NCI-H460 (cell line): ENCODE measurements around the gene MMP11. TPM values are rescaled to one million over a fixed set of nuclear protein-coding genes. Genes with fewer than 3 reads are reported as not detected.

Source experiments
- DNase-seq: peaks from one replicate; pipeline ENCODE4 v3.0.0-alpha.2; 2016; ENCODE audit warnings: low read depth; ENCODE audit errors: extremely low read depth
- total RNA-seq: library from RNA; depleted of rRNA; stranded (reverse); fragments of >200 nt; shearing (Covaris generic); gene quantifications from 2 replicates; pipeline ENCODE4 v1.2.3, GENCODE V29; 2014

Gene MMP11
- total RNA-seq, 1 experiment from 2014 or later, result 1.8 TPM

- DNase-seq, result no peak
These were observed 27.9 kb downstream of the MMP11 start for GRCh38 chr22:23800297-23801237.

GRCh38 chr22:23801238-23801821, 28.7 kb downstream of the MMP11 start:
- no peak for DNase-seq

- no peak for DNase-seq
These were observed 29.3 kb downstream of the MMP11 start for GRCh38 chr22:23801886-23802377.

GRCh38 chr22:23803001-23803819, 30.6 kb downstream of the MMP11 start:
- DNase-seq, result no peak

GRCh38 chr22:23804781-23805291, 32.2 kb downstream of the MMP11 start:
- DNase-seq, result no peak

GRCh38 chr22:23806837-23807236, 34.2 kb downstream of the MMP11 start:
- DNase-seq, result no peak

GRCh38 chr22:23812378-23812777, 39.7 kb downstream of the MMP11 start:
- DNase-seq, result no peak

- no peak for DNase-seq
These were observed 43.0 kb downstream of the MMP11 start for GRCh38 chr22:23815541-23816155.

- no peak for DNase-seq
These were observed 43.7 kb downstream of the MMP11 start for GRCh38 chr22:23816156-23816976.

GRCh38 chr22:23817146-23817545, 44.5 kb downstream of the MMP11 start:
- DNase-seq, result no peak

GRCh38 chr22:23818541-23818940, 45.9 kb downstream of the MMP11 start:
- DNase-seq, result no peak

- DNase-seq, result no peak
These were observed 48.1 kb downstream of the MMP11 start for GRCh38 chr22:23820748-23821211.

- no peak for DNase-seq
These were observed 49.5 kb downstream of the MMP11 start for GRCh38 chr22:23822101-23822671.

GRCh38 chr22:23823331-23823791, 50.7 kb downstream of the MMP11 start:
- DNase-seq, result no peak

GRCh38 chr22:23824476-23825245, 52.0 kb downstream of the MMP11 start:
- no peak for DNase-seq

- DNase-seq, result no peak
These were observed 52.7 kb downstream of the MMP11 start for GRCh38 chr22:23825246-23825905.

- DNase-seq, result no peak
These were observed 54.1 kb downstream of the MMP11 start for GRCh38 chr22:23826510-23827350.
